GM10266 (cell line): Measurements from ENCODE around the gene UBE2J2.

ENCODE experiments used
- DNase-seq: peaks from one replicate; pipeline ENCODE4 v3.0.0; 2012; ENCODE audit errors: extremely low spot score
- TF ChIP-seq, protein P1 (sequence below): IDR thresholded peaks from 2 replicates; pipeline ENCODE4 v1.5.1; 2012; ENCODE audit warnings: mild to moderate bottlenecking, low read depth; ENCODE audit not compliant: control insufficient read depth, insufficient read depth; ENCODE audit errors: missing control alignments

Gene UBE2J2

GRCh38 chr1:1215881-1216605 is 57.6 kb downstream of the UBE2J2 start:
- DNase-seq, result no peak
- TF ChIP-seq, protein P1, sequence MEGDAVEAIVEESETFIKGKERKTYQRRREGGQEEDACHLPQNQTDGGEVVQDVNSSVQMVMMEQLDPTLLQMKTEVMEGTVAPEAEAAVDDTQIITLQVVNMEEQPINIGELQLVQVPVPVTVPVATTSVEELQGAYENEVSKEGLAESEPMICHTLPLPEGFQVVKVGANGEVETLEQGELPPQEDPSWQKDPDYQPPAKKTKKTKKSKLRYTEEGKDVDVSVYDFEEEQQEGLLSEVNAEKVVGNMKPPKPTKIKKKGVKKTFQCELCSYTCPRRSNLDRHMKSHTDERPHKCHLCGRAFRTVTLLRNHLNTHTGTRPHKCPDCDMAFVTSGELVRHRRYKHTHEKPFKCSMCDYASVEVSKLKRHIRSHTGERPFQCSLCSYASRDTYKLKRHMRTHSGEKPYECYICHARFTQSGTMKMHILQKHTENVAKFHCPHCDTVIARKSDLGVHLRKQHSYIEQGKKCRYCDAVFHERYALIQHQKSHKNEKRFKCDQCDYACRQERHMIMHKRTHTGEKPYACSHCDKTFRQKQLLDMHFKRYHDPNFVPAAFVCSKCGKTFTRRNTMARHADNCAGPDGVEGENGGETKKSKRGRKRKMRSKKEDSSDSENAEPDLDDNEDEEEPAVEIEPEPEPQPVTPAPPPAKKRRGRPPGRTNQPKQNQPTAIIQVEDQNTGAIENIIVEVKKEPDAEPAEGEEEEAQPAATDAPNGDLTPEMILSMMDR, result no peak

DNA sequence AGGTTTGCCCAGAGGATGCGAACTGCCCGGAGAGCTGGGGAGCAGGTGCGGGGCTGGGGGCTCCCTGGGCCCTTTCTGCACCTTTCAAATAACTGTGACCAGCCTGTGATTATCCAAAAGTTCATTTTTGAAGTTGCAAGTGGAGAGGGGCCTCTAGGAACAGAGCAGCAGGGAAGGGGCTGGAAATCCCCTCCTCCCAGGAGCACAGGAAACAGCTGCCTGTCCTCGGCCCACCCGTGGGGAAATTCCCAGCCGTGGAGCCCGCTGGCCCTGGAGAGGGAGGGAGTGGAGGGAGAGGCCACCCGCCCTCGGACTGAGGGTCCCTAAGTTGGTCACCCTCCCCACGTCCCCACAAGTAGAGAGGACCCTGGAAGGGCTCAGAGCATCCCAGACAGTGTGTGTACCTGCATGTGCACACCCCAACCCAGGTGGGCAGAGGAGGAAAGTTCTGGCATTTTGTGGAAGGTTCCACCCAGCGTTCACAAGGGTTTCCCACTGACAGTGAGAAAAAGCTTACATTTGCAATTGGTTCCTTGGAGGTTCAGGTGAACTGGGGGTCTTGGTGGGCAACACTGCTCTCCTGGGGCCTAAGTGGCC is 58.5 kb downstream of the UBE2J2 start:
- no peak for DNase-seq
- TF ChIP-seq, protein P1, result no peak

DNA sequence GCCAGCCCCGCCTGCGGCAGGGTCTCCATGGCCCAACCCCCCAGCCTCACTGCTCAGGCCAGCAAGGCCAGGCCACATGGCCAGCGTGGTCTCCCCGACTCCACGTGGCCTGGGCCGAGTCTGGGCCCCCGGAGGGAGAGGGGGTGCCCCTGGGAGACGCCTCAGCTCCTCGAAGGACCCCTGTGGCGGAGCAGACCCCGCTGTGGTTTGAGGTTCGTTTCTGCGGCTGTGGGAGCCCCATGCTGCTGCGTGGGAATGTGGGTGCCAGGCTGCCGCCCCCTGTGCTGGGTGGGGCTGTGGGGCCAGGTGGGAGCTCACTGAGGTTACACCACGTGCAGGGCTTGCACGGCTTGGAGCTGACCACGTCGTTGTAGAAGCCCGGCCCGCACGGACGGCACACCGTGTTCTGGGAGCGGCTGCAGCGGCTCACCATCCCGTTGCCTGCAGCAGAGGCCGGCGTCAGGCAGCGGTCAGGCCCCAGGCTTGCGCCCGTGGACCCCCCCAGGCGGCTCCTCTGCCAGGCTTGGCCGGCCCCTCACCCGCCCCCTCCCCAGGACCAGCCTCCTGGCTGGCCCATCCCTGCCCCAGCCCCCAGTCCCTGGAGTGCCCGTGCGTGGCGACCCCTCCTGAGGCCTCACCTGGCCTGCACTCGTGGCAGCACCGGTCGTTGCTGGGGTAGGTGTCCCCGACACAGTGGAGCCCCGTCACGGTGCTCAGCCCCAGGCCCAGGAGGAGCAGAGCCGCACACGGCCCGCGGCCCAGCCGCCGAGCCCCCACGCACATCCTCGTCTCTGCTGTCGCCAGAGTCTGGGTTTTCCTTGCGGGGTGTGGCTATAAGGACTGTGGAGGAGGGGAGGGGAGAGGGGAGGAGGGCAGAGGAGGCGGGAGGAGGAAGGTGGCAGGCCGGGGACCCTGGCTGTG is 60.0 kb downstream of the UBE2J2 start, which contains the start of gene TNFRSF4:
TSS of gene TNFRSF4 (minus strand) at position 809 of the 921 bp plus-strand sequence. CDS start at position 783, 26 bp downstream.
- TF ChIP-seq, protein P1, result no peak
- no peak for DNase-seq

DNA sequence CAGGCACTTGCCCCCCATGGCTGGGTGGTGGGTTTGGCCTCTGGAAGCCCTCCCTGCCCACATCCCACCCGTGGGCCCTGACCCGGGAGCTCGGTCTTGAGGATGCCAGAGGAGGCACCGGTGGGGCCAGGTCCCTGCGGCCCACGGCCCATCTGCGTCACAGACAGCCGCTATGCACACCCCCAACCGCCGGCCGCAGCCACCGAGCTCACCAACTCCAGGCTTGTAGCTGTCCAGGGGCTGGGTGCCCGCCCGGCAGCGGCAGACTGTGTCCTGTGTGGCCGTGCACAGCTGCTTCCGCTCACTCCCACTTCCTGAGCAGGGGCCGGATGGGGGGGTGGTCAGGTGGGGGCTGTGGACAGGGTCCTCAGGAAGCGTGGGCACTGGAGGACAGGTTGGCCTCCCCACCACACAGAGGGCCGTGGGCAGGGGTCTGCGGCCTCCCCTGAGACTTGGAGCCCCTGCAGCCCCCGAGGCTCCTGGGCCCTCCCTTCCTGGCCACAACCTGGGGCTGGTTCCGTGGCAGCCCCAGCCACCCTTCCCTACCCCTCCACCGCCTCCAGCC is 60.8 kb downstream of the UBE2J2 start:
- peak; percentile 80 for DNase-seq
- TF ChIP-seq, protein P1, result no peak

DNA sequence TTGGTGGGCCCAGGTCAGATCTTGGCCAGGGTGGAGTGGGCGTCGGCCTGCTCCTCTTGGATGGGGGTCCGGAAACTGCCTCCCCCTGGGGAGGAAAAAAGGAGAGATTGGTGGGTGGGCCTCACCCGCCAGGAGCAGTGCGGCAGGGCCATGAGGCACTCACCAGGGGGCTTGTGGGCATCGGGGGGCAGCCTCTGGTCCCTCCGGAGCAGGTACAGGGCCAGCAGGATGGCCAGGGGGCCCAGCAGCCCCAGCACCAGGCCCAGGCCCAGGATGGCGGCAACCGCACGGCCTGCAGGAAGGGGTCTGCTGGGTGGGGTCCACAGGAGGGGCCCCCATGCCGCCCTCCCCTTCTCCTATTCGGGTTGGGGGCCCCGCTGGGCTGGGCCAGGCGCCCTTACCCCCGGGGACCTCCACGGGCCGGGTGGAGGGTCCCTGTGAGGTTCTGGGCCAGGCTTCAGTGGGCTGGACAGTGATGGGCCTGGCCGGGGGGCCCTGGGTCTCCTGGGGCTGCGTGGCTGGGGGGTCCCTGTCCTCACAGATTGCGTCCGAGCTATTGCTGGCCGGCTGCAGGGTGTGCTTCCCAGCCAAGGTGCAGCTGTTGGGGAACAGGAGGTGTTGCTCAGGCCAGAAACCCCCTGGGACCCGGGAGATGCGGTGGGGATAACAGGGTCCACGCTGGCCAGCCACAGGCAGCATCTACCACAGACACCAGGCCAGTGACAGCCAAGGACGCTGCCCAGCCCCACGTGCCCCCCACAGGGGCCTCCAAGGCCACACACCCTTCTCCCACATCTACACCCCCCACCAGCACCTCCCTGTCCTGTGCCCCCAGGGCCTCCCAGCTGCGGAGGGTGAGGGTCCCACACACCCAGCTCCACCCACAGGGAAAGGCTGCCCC is 61.9 kb downstream of the UBE2J2 start:
- TF ChIP-seq, protein P1, result no peak
- no peak for DNase-seq
